Skeletal muscle cell (primary cell): ENCODE results near the gene FBXO4.

ENCODE experiments used
- DNase-seq: peaks from one replicate; pipeline ENCODE4 v3.0.0-alpha.2; 2010; ENCODE audit warnings: low read depth
- H3K4me3 ChIP-seq: 2 replicates; pipeline ENCODE4 v1.5.1; 2011; ENCODE audit warnings: low read depth, mild to moderate bottlenecking, control low read depth, low read length, moderate library complexity

FBXO4 gene

GRCh38 chr5:41924872-41925554 is at the start of gene FBXO4:
Gene FBXO4, plus strand, starts transcription at chr5:41925281. Its CDS starts 29 bp downstream, at chr5:41925310.
- peak; percentile 51 for DNase-seq
- peak within 1 kb of the TSS; percentile 76 for H3K4me3 ChIP-seq

- DNase-seq, result no peak
- no peak overlapping the region for H3K4me3 ChIP-seq
Observed at GRCh38 chr5:41876678-41877077, 48.4 kb upstream of the FBXO4 start.

- DNase-seq, result no peak
- no peak overlapping the region for H3K4me3 ChIP-seq
Observed at GRCh38 chr5:41877408-41877807, 47.7 kb upstream of the FBXO4 start.

- DNase-seq, result no peak
- H3K4me3 ChIP-seq, result no peak overlapping the region
Observed at GRCh38 chr5:41878173-41878572, 46.9 kb upstream of the FBXO4 start.

GRCh38 chr5:41878643-41879478 is 46.2 kb upstream of the FBXO4 start:
- no peak for DNase-seq
- no peak overlapping the region for H3K4me3 ChIP-seq

- DNase-seq, result no peak
- no peak overlapping the region for H3K4me3 ChIP-seq
Observed at GRCh38 chr5:41882765-41883164, 42.3 kb upstream of the FBXO4 start.

GRCh38 chr5:41883243-41883642 is 41.8 kb upstream of the FBXO4 start:
- DNase-seq, result no peak
- H3K4me3 ChIP-seq, result no peak overlapping the region

- no peak for DNase-seq
- no peak overlapping the region for H3K4me3 ChIP-seq
Observed at GRCh38 chr5:41883936-41884335, 41.1 kb upstream of the FBXO4 start.

- no peak for DNase-seq
- no peak overlapping the region for H3K4me3 ChIP-seq
Observed at GRCh38 chr5:41885286-41885685, 39.8 kb upstream of the FBXO4 start.

- H3K4me3 ChIP-seq, result no peak overlapping the region
Observed at GRCh38 chr5:41891066-41891707, 33.9 kb upstream of the FBXO4 start.

GRCh38 chr5:41892031-41892430 is 33.0 kb upstream of the FBXO4 start:
- no peak overlapping the region for H3K4me3 ChIP-seq
- no peak for DNase-seq

More at GRCh38 chr5:41891066-41891707, 33.9 kb upstream of the FBXO4 start:
- no peak for DNase-seq

GRCh38 chr5:41893074-41893851 is 31.8 kb upstream of the FBXO4 start:
- H3K4me3 ChIP-seq, result no peak overlapping the region
- no peak for DNase-seq

GRCh38 chr5:41896230-41896629 is 28.9 kb upstream of the FBXO4 start:
- H3K4me3 ChIP-seq, result no peak overlapping the region
- no peak for DNase-seq

GRCh38 chr5:41903382-41903891 is 21.6 kb upstream of the FBXO4 start:
- H3K4me3 ChIP-seq, result peak overlapping the region; percentile 84
- DNase-seq, result no peak

- peak within 1 kb of the TSS; percentile 84 for H3K4me3 ChIP-seq
- DNase-seq, result peak; percentile 99
Observed at GRCh38 chr5:41903892-41904799, 20.9 kb upstream of the FBXO4 start, which contains the start of gene RIMOC1. Gene RIMOC1, plus strand, starts transcription at chr5:41904344. Its CDS starts 24 bp downstream, at chr5:41904368.

GRCh38 chr5:41906151-41906550 is 18.9 kb upstream of the FBXO4 start:
- DNase-seq, result no peak
- H3K4me3 ChIP-seq, result no peak overlapping the region

GRCh38 chr5:41908374-41909079 is 16.6 kb upstream of the FBXO4 start:
- no peak overlapping the region for H3K4me3 ChIP-seq
- peak; percentile 31 for DNase-seq

- no peak overlapping the region for H3K4me3 ChIP-seq
- no peak for DNase-seq
Observed at GRCh38 chr5:41918105-41918504, 7.0 kb upstream of the FBXO4 start.
